ENCODE measurements around the gene STRN3. TPM values are rescaled to one million over a fixed set of nuclear protein-coding genes. Genes with fewer than 3 reads are reported as not detected.

The STRN3 gene
- total RNA-seq, 6 donors from 2014 or later = 21.9 to 61.4 (median 29.4) TPM

DNA sequence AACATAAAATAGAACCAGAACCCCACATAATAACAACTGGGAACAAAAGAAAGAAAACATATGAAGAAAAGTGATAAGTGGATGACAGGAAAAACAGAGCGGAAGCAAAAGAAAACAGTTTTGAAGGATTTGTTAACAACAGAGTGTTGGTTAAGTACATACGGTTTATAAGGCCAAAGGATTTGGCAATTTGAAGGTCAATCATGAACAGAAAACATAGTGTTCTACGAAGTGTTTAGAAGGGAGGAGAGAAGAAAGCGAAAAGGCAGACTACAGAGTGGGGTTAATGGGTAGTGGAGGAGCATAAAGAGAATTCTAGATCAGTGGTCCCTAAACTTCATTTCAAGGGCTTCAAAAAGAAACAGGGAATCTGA is 4.6 kb downstream of the STRN3 start:
- no peak for ATAC-seq (ENCODE audit: low FRiP score in 2 of 2)

GRCh38 chr14:31020834-31021575 is 5.2 kb downstream of the STRN3 start:
- H3K27me3 ChIP-seq = no peaks in the 10 kb centered on the region
- TF ChIP-seq, protein P1, sequence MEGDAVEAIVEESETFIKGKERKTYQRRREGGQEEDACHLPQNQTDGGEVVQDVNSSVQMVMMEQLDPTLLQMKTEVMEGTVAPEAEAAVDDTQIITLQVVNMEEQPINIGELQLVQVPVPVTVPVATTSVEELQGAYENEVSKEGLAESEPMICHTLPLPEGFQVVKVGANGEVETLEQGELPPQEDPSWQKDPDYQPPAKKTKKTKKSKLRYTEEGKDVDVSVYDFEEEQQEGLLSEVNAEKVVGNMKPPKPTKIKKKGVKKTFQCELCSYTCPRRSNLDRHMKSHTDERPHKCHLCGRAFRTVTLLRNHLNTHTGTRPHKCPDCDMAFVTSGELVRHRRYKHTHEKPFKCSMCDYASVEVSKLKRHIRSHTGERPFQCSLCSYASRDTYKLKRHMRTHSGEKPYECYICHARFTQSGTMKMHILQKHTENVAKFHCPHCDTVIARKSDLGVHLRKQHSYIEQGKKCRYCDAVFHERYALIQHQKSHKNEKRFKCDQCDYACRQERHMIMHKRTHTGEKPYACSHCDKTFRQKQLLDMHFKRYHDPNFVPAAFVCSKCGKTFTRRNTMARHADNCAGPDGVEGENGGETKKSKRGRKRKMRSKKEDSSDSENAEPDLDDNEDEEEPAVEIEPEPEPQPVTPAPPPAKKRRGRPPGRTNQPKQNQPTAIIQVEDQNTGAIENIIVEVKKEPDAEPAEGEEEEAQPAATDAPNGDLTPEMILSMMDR (IDR thresholded peaks at IDR 0.05) = no peak
- no peak for TF ChIP-seq POLR2AphosphoS5 (IDR thresholded peaks at IDR 0.05)
- no peak for TF ChIP-seq POLR2A (IDR thresholded peaks at IDR 0.05)
- TF ChIP-seq EP300 (IDR thresholded peaks at IDR 0.05) = no peak
- 80 to 89% methylated on average over 8 of the region's 8 CpGs for WGBS, 2 donors
- peaks cover 0 to 7% (median 0%) of the 10 kb centered on the region in 4 donors for H3K36me3 ChIP-seq
- no peaks in the 10 kb centered on the region for H3K9me3 ChIP-seq
- peaks cover 15 to 23% (median 18%) of the 10 kb centered on the region in 4 donors for H3K4me1 ChIP-seq
- no peak overlapping the region for H3K27ac ChIP-seq
- ATAC-seq (ENCODE audit: low FRiP score in 2 of 2) (no peak), DNase-seq (no peak)
- H3K4me3 ChIP-seq = no peak overlapping the region

More for the DNA sequence above, 4.6 kb downstream of the STRN3 start:
- Histone ChIP-seq H3K36me3 (peaks cover 0 to 7% (median 0%) of the 10 kb centered on the region in 4 donors), H3K27ac (no peak overlapping the region), H3K9me3 (no peaks in the 10 kb centered on the region), H3K4me1 (peaks cover 15 to 23% (median 18%) of the 10 kb centered on the region in 4 donors), H3K27me3 (no peaks in the 10 kb centered on the region), H3K4me3 (no peak overlapping the region)
- TF ChIP-seq, protein P1 (IDR thresholded peaks at IDR 0.05) = no peak
- no peak for TF ChIP-seq POLR2AphosphoS5 (IDR thresholded peaks at IDR 0.05)
- TF ChIP-seq EP300 (IDR thresholded peaks at IDR 0.05) = no peak
- TF ChIP-seq POLR2A (IDR thresholded peaks at IDR 0.05) = no peak
- no peak for DNase-seq
- 85 to 90% methylated on average over 4 of the region's 4 CpGs for WGBS, 2 donors

GRCh38 chr14:31018057-31018645 is 8.0 kb downstream of the STRN3 start:
- TF ChIP-seq POLR2AphosphoS5 (IDR thresholded peaks at IDR 0.05) (no peak), POLR2A (IDR thresholded peaks at IDR 0.05) (no peak), EP300 (IDR thresholded peaks at IDR 0.05) (no peak)
- TF ChIP-seq, protein P1 (IDR thresholded peaks at IDR 0.05) = no peak
- 89 to 95% methylated on average over 6 of the region's 6 CpGs for WGBS, 2 donors
- H3K27me3 ChIP-seq = no peaks in the 10 kb centered on the region
- DNase-seq (no peak), ATAC-seq (ENCODE audit: low FRiP score in 2 of 2) (no peak)
- H3K4me1 ChIP-seq = peaks cover 0 to 3% (median 2%) of the 10 kb centered on the region in 4 donors
- H3K9me3 ChIP-seq = no peaks in the 10 kb centered on the region
- peaks cover 0 to 7% (median 0%) of the 10 kb centered on the region in 4 donors for H3K36me3 ChIP-seq
- H3K4me3 ChIP-seq = no peak overlapping the region
- no peak overlapping the region for H3K27ac ChIP-seq

DNA sequence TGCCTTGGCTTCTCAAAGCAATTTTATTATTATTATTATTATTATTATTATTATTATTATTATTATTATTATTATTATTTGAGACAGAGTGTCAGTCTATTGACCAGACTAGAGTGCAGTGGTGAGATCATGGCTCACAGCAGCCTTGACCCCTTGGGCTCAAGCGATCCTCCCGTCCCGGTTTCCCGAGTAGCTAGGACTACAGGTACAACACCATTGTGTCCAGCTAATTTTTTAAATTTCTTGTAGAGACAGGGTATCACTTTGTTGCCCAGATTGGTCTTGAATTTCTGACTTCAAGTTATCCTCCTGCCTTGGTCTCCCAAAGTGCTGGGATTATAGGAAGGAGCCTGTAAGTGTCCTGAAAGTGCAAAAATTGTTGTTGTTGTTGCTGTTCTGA is 12.3 kb downstream of the STRN3 start:
- Histone ChIP-seq H3K4me3 (no peak overlapping the region), H3K4me1 (peaks cover 0 to 9% (median 0%) of the 10 kb centered on the region in 4 donors), H3K36me3 (peaks cover 0 to 12% (median 0%) of the 10 kb centered on the region in 4 donors), H3K27ac (no peak overlapping the region), H3K27me3 (no peaks in the 10 kb centered on the region), H3K9me3 (no peaks in the 10 kb centered on the region)
- 96 to 98% methylated on average over 4 of the region's 4 CpGs for WGBS, 2 donors
- DNase-seq = no peak
- TF ChIP-seq POLR2A (IDR thresholded peaks at IDR 0.05) (no peak), POLR2AphosphoS5 (IDR thresholded peaks at IDR 0.05) (no peak), EP300 (IDR thresholded peaks at IDR 0.05) (no peak)
- TF ChIP-seq, protein P1 (IDR thresholded peaks at IDR 0.05) = no peak
- ATAC-seq (ENCODE audit: low FRiP score in 2 of 2) = no peak
